Activated T-cell treated with anti-CD3 and anti-CD28 coated beads, Interleukin-2, amount 50 U/mL, for 4 hours (primary cell): Measurements from ENCODE around the gene MPC2. TPM values are rescaled to one million over a fixed set of nuclear protein-coding genes. Genes with fewer than 3 reads are reported as not detected.
"Not testable (repeated sequence)": the region's sequence is repeated elsewhere in the genome, so short reads cannot be mapped to it uniquely, and the experiment has no call there.

Experiments
- ATAC-seq, 2 donors: fragments of 200-7000 bp; cut with Tn5 transposase; one replicate each; pipeline ENCODE4 v1.10.0; 2021
- DNase-seq: peaks from one replicate; pipeline ENCODE4 v3.0.0-alpha.2; 2020
- H3K27me3 Mint-ChIP-seq: one replicate; pipeline ENCODE4 v1.8.0; 2021; ENCODE audit warnings: low read depth, mixed read lengths
- H3K36me3 Mint-ChIP-seq: one replicate; pipeline ENCODE4 v1.8.0; 2022; ENCODE audit warnings: mixed read lengths; ENCODE audit not compliant: insufficient read depth
- H3K4me1 Mint-ChIP-seq: one replicate; pipeline ENCODE4 v1.8.0; 2021; ENCODE audit warnings: low read depth, mixed read lengths
- H3K4me3 Mint-ChIP-seq: one replicate; pipeline ENCODE4 v1.8.0; 2021; ENCODE audit warnings: mild to moderate bottlenecking, moderate library complexity, mixed read lengths
- H3K9me3 Mint-ChIP-seq: one replicate; pipeline ENCODE4 v1.8.0; 2021; ENCODE audit warnings: mixed read lengths
- total RNA-seq, 3 donors: library from RNA; stranded (reverse); gene quantifications; one replicate each; pipeline ENCODE4 v1.2.1, GENCODE V29; 2021

MPC2 gene
- total RNA-seq, 3 donors from 2014 or later: 28.2 to 32.1 (median 31.9) TPM

DNA sequence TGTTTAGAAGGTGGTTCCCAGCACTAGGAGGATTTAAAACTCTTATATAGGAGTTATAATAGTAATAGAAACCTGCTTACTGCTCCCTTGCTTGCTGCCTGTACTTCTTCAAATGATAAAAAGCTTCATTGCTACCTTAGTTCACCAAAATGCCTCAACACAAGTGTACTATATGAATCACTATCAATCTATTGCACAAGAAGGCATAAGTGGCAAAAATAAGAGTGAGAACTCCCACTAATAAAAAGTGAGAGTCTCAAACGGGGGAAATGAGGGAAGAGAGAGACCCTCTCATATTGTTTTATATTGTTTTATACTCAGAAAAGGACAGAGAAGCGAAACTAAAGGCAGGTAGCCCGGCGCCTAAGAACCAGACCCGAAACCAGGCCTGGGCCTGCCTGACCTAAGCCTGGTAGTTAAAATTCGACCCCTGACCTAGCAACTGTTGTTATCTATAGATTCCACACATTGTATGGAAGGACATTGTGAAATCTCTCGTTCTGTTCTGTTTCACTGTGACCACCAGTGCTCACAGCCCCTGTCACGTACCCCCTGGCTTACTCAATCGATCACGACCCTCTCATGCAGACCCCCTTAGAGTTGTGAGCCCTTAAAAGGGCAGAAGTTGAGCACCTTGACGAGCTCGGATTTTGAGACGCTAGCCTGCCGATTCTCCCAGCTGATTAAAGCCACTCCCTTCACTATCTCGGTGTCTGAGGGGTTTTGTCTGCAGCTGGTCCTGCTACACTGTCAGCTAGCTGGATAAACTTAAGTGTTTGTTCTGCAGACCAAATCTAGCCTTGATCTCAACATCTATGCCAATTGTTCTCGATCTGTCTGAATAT is 67.5 kb downstream of the MPC2 start:
- not testable (repeated sequence) for DNase-seq, H3K9me3 Mint-ChIP-seq, ATAC-seq, H3K27me3 Mint-ChIP-seq, H3K36me3 Mint-ChIP-seq, H3K4me1 Mint-ChIP-seq, H3K4me3 Mint-ChIP-seq

DNA sequence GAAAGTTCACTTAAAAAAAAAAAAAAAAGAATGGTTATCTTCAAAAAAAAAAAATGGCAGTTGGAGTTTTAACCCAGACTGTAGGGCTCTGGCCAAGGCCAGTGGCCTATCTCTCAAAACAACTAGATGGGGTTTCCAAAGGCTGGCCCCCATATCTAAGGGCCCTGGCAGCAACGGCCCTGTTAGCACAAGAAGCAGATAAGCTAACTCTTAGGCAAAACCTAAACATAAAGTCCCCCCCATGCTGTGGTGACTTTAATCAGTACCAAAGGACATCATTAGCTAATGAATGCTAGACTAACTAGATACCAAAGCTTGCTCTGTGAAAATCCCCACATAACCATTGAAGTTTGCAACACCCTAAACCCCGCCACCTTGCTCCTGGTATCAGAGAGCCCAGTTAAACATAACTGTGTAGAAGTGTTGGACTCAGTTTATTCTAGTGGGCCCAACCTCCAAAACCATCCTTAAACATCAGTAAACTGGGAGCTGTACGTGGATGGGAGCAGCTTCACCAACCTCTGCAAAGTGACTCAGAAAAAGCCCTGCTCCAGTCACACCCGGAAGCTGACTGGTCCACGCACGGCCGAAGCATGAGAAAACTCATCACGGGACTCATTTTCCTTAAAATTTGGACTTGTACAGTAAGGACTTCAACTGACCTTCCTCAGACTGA is 70.0 kb downstream of the MPC2 start:
- H3K27me3 Mint-ChIP-seq: not testable (repeated sequence)

More for the DNA sequence above, 70.0 kb downstream of the MPC2 start:
- not testable (repeated sequence) for ATAC-seq, H3K4me1 Mint-ChIP-seq, DNase-seq, H3K36me3 Mint-ChIP-seq, H3K4me3 Mint-ChIP-seq, H3K9me3 Mint-ChIP-seq

Other genes starting within 250 kb of the MPC2 start
- gene MPZL1, start 215.1 kb downstream of the MPC2 start, total RNA-seq: 10 to 100 TPM; 12.6 to 15.3 (median 15.3) TPM
- not detected for gene ADCY10, start 22.9 kb downstream of the MPC2 start, total RNA-seq
- gene DCAF6, start 389 bp downstream of the MPC2 start, total RNA-seq: 10 to 100 TPM; 10.7 to 12.5 (median 11.3) TPM
- gene GPR161, start 199.9 kb upstream of the MPC2 start, total RNA-seq: under 1 TPM; 0.16 to 0.27 (median 0.20) TPM
- gene TIPRL, start 241.9 kb upstream of the MPC2 start, total RNA-seq: 10 to 100 TPM; 46.3 to 47.9 (median 46.7) TPM